ENCODE data around the gene UPF1.

DNA sequence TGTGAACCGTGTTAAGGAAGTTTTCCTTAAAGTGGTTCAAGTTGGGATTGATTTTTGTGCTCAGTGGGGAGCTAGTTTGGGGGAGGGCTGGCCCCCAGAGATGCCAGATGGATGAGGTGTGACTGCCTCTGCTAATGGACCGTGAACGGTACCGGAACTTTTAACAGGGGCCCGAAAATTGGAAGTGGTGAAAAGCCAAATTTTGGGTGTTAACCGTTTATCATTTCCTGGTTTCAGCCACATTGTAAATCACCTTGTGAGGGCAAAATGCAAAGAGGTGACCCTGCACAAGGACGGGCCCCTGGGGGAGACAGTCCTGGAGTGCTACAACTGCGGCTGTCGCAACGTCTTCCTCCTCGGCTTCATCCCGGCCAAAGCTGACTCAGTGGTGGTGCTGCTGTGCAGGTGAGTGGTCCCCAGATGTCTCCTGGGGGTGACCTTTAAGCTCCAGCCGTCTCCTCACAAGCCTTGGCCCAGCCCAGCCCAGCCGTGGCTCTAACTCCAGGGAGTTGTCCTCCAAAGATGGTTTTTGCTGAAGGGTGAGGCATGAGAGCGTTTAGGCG lies 18.2 kb downstream of the UPF1 start:
- TF ChIP-seq TAF1 (IDR thresholded peaks at IDR 0.05; ENCODE audit: low read depth) = no peak
- TF ChIP-seq TEAD4 (IDR thresholded peaks at IDR 0.05) = no peak
- TF ChIP-seq, protein P1, sequence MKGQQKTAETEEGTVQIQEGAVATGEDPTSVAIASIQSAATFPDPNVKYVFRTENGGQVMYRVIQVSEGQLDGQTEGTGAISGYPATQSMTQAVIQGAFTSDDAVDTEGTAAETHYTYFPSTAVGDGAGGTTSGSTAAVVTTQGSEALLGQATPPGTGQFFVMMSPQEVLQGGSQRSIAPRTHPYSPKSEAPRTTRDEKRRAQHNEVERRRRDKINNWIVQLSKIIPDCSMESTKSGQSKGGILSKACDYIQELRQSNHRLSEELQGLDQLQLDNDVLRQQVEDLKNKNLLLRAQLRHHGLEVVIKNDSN (IDR thresholded peaks at IDR 0.05) = no peak
- TF ChIP-seq EP300 (IDR thresholded peaks at IDR 0.05; ENCODE audit: borderline replicate concordance) = no peak
- TF ChIP-seq, protein P2, sequence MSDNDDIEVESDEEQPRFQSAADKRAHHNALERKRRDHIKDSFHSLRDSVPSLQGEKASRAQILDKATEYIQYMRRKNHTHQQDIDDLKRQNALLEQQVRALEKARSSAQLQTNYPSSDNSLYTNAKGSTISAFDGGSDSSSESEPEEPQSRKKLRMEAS (IDR thresholded peaks at IDR 0.05) = no peak
- no peak for TF ChIP-seq RAD21 (IDR thresholded peaks at IDR 0.05; ENCODE audit: low read depth)
- TF ChIP-seq CEBPB (IDR thresholded peaks at IDR 0.05) = no peak
- TF ChIP-seq TCF12 (IDR thresholded peaks at IDR 0.05; ENCODE audit: low read depth) = no peak
- no peak for TF ChIP-seq CREB1 (IDR thresholded peaks at IDR 0.05; ENCODE audit: low read depth)
